Forelimb muscle (tissue), 1 donor: ENCODE measurements around the gene ZBTB22. TPM values are rescaled to one million over a fixed set of nuclear protein-coding genes. Genes with fewer than 3 reads are reported as not detected.
"Not testable (repeated sequence)": the region's sequence is repeated elsewhere in the genome, so short reads cannot be mapped to it uniquely, and the experiment has no call there.

Experiments
- DNase-seq: peaks from one replicate; pipeline ENCODE4 v3.0.0-alpha.2; 2013; ENCODE audit warnings: low read depth
- polyA plus RNA-seq: library from polyadenylated mRNA; unstranded; fragments of 120-200 nt; gene quantifications from one replicate; pipeline ENCODE4 v1.2.1, GENCODE V29; 2013; ENCODE audit not compliant: insufficient read length

Gene ZBTB22
- polyA plus RNA-seq = 13.4 TPM

- peak; percentile 96 for DNase-seq
Observed at GRCh38 chr6:33317669-33318425, at the start of gene ZBTB22. TSS of gene ZBTB22 (minus strand) at chr6:33317744. CDS start at chr6:33316916, 828 bp downstream.

- no peak for DNase-seq
Observed at GRCh38 chr6:33367009-33367714, 49.6 kb upstream of the ZBTB22 start.

GRCh38 chr6:33365206-33365971 is 47.8 kb upstream of the ZBTB22 start:
- DNase-seq = not testable (repeated sequence)

GRCh38 chr6:33364475-33365205 is 47.1 kb upstream of the ZBTB22 start:
- not testable (repeated sequence) for DNase-seq

- not testable (repeated sequence) for DNase-seq
Observed at GRCh38 chr6:33363486-33363885, 45.9 kb upstream of the ZBTB22 start.

- no peak for DNase-seq
Observed at GRCh38 chr6:33359331-33359730, 41.8 kb upstream of the ZBTB22 start.

GRCh38 chr6:33357160-33357871 is 39.8 kb upstream of the ZBTB22 start:
- DNase-seq = not testable (repeated sequence)

- no peak for DNase-seq
Observed at GRCh38 chr6:33356295-33356694, 38.8 kb upstream of the ZBTB22 start.

GRCh38 chr6:33355860-33356259 is 38.3 kb upstream of the ZBTB22 start:
- DNase-seq = not testable (repeated sequence)

- no peak for DNase-seq
Observed at GRCh38 chr6:33347816-33348215, 30.3 kb upstream of the ZBTB22 start.

- not testable (repeated sequence) for DNase-seq
Observed at GRCh38 chr6:33346972-33347371, 29.4 kb upstream of the ZBTB22 start.

- DNase-seq = peak; percentile 49
Observed at GRCh38 chr6:33344701-33345697, 27.5 kb upstream of the ZBTB22 start.

- DNase-seq = no peak
Observed at GRCh38 chr6:33343953-33344611, 26.5 kb upstream of the ZBTB22 start.

GRCh38 chr6:33343606-33343952 is 26.0 kb upstream of the ZBTB22 start:
- not testable (repeated sequence) for DNase-seq

GRCh38 chr6:33339193-33339592 is 21.6 kb upstream of the ZBTB22 start:
- no peak for DNase-seq

GRCh38 chr6:33336495-33336894 is 19.0 kb upstream of the ZBTB22 start:
- DNase-seq = no peak

- DNase-seq = no peak
Observed at GRCh38 chr6:33335916-33336315, 18.4 kb upstream of the ZBTB22 start.

GRCh38 chr6:33333666-33334065 is 16.1 kb upstream of the ZBTB22 start:
- DNase-seq = no peak

GRCh38 chr6:33330736-33331135 is 13.2 kb upstream of the ZBTB22 start:
- no peak for DNase-seq
